Heart left ventricle (tissue), 13 donors: Measurements from ENCODE around the gene HRG.

Experiments
- CTCF ChIP-seq, 12 donors: fragments of 200-600 bp; sonication (generic) in 4 of 12; IDR thresholded peaks; one replicate each; pipeline versions ENCODE4 v1.5.0 to v1.8.0; 2018 to 2022; ENCODE audit warnings: antibody characterized with exemption in 12 of 12, mild to moderate bottlenecking in 5 of 12
- POLR2A ChIP-seq, 2 donors: fragments of 450-650 bp; IDR thresholded peaks; one replicate each; pipeline ENCODE4 v1.6.1; 2017; ENCODE audit warnings: antibody characterized with exemption in 2 of 2, mild to moderate bottlenecking in 2 of 2, moderate library complexity in 2 of 2
- donor health status: ischemic (EF 13 %, LVEDD 7.1; RV severe dilation, severe dysfunction).
- donor health status: DM: no; HTN: yes; CAD: no.
- donor health status: DM: no; HTN: no; CAD: no.
- donor health status: ischemic (EF 25% LVEDD 6.9; RV normal size, moderate dysfunction).
- donor health status: ischemic (EF 25% LVEDD 5.7; RV mildly dilated, moderate dysfunction).
- donor health status: ischemic (EF 35%, LVEDD 5.7; RV mildly dilated, moderate dysfunction).
- donor health status: nonischemic (EF 11% LVEDD 7.7; RV severe dilation, severe dysfunction).
- donor health status: DM: yes; HTN: yes; CAD: no.
- donor health status: PGD.
- donor health status: ischemic (EF 29% LVEDD 5.4; RV normal size, mild dysfunction).
- donor health status: nonischemic (EF 23%, LVEDD 6.1; RV moderate dilation, normal function).

GRCh38 chr3:186678604-186679003, 12.8 kb downstream of the HRG start:
- TF ChIP-seq CTCF (IDR thresholded peaks at IDR 0.05) (no peak), POLR2A (IDR thresholded peaks at IDR 0.05) (no peak)
